HG03025 (cell line): Measurements from ENCODE around the gene NUP160.
"Not testable (repeated sequence)": the region's sequence is repeated elsewhere in the genome, so short reads cannot be mapped to it uniquely, and the experiment has no call there.

Experiments used
- ATAC-seq: cut with Tn5 transposase; IDR thresholded peaks from one replicate; pipeline ENCODE4 v1.9.1; 2021; ENCODE audit warnings: mild to moderate bottlenecking, moderate library complexity; ENCODE audit not compliant: unreplicated experiment, low FRiP score

Gene NUP160

DNA sequence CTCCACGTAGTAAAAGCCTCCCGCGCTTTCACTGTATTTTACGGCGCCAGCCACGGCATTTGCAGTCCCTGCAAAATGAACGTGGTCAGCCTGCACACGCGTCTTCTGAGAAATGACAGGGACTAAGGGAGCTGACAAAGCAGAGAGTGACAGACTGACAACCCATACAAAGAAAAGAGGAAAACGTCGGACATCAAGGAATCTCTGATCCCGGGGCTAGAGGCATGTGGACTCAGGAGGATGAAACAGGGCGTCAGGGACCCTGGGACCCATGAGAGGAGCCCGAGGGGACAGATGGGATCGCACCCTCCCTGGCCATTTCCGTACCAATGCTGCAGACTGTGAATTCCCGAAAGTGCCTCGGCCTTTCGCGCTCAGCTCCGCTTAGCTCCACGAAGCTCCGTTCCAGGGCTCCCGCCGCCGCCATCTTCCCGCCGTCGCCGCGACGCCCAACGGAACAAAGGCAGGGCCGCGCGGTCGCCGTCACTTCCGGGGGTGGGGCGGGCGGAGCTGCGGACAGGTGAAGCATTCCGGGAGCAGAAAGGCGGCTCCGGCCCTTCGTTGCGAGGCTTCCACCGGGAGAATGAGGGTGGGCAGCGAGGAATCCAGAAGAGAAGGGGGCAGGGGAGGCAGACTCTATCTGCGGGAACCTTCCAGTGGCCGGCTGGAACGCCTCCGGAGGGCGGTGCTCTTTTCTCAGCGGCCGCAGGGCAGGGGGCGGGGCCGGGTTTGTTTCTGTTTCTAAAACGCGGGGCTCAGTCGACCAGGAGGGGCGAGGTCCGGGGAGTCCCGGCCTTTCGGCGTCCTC is at the start of gene NUP160:
Gene NUP160 (minus strand): TSS at position 459 of the 808 bp plus-strand sequence. CDS start 32 bp downstream, at position 427.
- ATAC-seq, result peak; percentile 76

DNA sequence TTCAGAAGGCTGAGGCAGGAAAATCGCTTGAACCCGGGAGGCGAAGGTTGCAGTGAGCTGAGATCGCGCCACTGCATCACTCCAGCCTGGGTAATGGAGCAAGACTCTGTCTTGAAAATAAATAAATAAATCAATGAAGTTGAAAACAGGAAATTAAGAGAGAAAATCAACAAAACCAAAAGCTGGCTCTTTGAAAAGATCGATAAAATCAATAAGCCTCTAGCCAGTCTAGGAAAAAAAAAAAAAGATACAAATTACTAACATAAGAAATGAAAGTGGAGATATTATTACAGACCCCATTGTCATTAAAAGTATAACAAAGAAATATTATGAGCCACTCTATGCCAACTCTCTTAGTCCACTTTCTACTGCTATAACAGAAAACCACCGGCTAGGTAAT is 48.0 kb upstream of the NUP160 start:
- ATAC-seq, result no peak

GRCh38 chr11:47895035-47895434 is 46.9 kb upstream of the NUP160 start:
- no peak for ATAC-seq

- not testable (repeated sequence) for ATAC-seq
Measured at GRCh38 chr11:47892546-47893276, 44.6 kb upstream of the NUP160 start.

- no peak for ATAC-seq
Measured at GRCh38 chr11:47891886-47892285, 43.7 kb upstream of the NUP160 start.

DNA sequence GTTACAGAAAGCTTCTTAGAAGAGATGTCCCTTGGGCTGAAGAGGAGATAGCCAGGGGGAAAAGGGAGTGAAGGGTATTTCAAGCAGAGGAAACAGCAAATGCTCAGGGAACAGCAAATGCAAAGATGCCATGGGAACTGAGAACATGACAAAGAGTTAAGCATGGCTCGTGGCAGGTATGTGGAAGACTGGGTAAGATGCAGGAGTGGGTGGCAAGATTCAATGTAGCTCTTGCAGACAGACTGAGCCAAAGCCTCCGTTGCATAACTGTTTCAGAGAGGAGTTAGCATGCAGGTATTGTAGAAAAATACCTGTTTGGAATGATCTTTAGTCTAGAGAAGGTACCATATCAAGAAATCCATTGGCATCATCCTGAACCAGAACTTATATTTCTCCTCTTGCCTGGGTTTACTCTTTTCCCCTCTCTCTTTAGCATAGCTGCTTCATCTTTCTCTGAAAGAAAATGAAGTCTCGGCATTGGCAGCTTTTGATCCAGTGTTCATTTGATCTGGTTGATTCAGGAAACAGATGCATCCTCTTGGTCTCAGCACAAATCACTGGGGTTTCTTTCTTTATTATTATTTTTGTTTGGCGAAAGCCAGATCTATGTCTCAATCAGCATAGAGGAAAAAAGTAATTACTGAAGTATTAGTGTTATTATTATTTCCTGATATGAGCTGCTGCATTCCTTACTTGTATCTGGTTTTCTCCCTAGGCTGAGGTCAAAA is 41.7 kb upstream of the NUP160 start:
- no peak for ATAC-seq

GRCh38 chr11:47887910-47888569 is 39.9 kb upstream of the NUP160 start:
- no peak for ATAC-seq

DNA sequence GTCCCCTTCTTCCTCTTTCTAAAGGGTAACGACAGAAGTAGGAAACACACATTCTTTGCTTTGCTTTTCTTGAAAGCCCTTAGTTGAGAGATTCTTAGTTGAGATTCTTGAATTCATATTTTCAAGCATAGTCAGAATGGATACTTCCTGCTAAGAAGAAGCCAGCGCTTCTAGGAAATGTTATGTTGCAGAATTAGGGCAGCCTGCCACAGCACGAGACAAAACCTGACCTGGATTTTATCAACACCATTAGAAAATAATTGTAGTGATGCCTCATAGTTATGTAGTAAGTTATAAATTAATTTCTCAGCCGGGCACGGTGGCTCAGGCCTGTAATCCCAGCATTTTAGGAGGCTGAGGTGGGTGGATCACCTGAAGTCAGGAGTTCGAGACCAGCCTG is 37.9 kb upstream of the NUP160 start:
- ATAC-seq, result no peak

DNA sequence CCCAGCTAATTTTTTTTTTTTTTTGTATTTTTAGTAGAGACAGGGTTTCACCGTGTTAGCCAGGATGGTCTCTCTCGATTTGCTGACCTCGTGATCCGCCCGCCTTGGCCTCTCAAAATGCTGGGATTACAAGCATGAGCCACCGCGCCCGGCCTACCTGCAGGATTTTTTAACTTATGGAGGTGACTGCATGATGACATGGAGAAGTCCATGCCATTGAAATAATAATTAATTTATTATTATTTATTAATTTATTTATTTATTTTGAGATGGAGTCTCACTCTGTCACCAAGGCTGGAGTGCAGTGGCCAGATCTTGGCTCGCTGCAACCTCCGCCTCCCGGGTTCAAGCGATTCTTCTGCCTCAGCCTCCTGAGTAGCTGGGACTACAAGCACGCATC is 34.3 kb upstream of the NUP160 start:
- ATAC-seq, result not testable (repeated sequence)

- ATAC-seq, result no peak
Measured at GRCh38 chr11:47881145-47881544, 33.0 kb upstream of the NUP160 start.

GRCh38 chr11:47879259-47880158 is 31.4 kb upstream of the NUP160 start:
- no peak for ATAC-seq

DNA sequence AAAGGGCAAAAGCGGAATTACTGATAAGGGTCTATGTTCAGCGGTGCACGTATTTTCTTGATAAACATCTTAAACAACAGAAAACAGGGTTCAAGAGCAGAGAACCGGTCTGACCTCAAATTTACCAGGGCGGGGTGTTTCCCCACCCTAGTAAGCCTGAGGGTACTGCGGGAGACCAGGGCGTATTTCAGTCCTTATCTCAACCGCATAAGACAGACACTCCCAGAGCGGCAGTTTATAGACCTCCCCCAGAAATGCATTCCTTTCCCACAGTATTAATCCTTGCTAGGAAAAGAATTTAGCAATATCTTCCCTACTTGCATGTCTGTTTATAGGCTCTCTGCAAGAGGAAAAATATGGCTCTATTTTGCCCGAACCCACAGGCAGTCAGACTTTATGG is 27.7 kb upstream of the NUP160 start:
- ATAC-seq, result not testable (repeated sequence)

- no peak for ATAC-seq
Measured at GRCh38 chr11:47870404-47870803, 22.3 kb upstream of the NUP160 start.

DNA sequence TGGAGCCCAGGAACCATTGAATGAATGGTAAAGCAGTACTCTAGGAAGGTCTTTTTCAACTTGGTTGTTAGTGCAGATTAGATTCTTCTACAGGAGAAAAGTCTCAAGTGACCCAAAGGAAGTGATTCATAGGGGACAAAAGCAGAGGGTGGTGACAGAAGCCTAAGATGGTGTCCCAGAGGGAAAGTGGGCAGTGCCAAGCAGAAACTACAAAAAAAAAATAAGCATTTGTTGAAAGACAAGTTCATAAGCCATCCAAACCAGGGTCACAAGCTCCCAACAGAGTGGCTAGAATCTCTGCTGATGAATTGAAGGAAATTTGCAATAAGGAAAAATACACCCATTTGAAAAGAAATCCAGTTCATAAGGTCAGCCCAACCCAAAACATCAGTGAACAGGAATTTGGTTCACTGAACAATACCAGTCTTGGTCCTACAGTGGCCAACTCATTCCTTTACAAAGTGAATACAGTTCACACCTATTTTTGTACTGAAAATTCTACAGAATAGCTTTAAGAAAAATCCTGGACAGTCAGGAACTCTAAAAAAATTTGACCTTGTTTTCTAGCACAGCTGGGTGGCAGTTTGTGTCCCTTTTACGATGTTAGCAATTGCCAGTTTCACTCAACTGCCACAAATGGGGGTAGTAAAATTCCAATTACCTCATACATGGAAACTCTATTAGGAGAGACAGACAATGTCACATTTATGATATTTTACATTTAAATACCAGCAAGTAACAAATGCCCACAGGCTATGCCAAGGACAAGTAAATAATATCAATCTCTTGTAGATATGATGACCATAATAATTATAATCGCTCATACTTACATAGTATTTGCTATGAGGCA is 21.6 kb upstream of the NUP160 start:
- ATAC-seq, result no peak

GRCh38 chr11:47867823-47868222 is 19.7 kb upstream of the NUP160 start:
- no peak for ATAC-seq

- not testable (repeated sequence) for ATAC-seq
Measured at GRCh38 chr11:47866892-47867291, 18.7 kb upstream of the NUP160 start.

GRCh38 chr11:47864901-47865300 is 16.8 kb upstream of the NUP160 start:
- no peak for ATAC-seq

- no peak for ATAC-seq
Measured at GRCh38 chr11:47863898-47864430, 15.8 kb upstream of the NUP160 start.
